ENCODE data around the gene PI4K2B.
"Not testable (repeated sequence)": the region's sequence is repeated elsewhere in the genome, so short reads cannot be mapped to it uniquely, and the experiment has no call there.

Gene PI4K2B

DNA sequence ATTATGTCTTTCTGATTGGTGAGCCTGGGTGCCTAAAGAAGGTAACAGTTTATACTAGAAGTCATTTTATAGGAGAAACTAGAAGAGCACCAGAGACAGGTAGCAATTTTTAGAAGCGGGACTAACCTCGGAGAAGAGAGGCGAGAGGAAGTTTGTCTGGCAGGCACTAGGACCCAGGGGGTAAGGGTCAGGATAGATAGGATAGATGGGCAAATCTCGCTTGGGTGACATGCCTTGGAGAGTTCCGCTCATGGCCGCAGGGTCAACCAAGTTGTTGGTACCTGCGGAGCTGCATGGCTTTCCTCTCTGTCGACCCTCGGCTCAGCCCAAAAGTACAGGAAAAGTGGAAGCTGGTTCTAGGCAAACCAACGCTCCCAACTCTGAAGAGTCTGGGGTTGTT is 11.3 kb downstream of the PI4K2B start:
- no peak for DNase-seq

GRCh38 chr4:25246680-25247611 is 13.1 kb downstream of the PI4K2B start:
- no peak for DNase-seq

GRCh38 chr4:25248875-25249274 is 15.0 kb downstream of the PI4K2B start:
- DNase-seq: not testable (repeated sequence)

DNA sequence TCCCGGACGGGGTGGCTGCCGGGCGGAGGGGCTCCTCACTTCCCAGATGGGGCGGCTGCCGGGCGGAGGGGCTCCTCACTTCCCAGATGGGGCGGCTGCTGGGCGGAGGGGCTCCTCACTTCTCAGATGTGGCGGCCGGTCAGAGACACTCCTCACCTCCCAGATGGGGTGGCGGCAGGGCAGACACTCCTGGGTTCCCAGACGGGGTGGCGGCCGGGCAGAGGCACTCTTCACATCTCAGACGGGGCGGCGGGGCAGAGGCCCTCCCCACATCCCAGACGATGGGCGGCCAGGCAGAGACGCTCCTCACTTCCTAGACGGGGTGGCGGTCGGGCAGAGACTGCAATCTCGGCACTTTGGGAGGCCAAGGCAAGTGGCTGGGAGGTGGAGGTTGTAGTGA is 15.7 kb downstream of the PI4K2B start:
- not testable (repeated sequence) for DNase-seq

DNA sequence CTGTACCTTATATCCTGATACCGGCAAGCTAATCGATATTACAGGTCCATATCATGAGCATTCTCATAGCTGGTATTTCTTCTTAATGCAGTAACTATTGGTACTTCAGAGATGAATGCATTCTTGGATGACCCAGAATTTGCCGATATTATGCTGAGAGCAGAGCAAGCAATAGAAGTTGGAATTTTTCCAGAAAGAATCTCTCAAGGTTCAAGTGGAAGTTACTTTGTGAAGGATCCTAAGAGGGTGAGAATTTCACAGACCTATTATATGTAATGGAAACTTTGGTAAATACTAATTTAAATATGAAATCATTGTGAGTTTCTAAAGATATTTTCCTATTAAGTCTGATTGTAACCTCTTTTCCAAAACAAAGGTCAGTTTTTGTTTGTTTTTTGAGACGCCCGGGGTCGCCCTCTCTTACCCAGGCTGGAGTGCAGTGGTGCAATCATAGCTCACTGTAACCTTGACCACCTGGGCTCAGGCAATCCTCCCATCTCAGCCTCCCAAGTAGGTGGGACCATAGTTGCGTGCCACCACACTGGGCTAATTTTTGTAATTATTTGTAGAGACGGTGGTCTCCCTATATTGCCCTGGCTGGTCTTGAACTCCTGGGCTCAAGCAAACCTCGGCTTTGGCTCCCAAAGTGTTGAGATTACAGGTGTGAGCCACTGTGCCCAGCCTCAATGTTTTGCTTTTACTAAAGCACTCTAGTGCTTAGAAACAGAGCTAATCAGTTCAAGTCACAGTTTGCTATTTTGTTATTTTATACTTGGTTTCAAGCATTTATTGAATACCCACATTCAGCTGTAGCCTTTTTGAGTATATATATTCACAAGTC is 18.6 kb downstream of the PI4K2B start:
- no peak for DNase-seq

GRCh38 chr4:25253071-25253445 is 19.2 kb downstream of the PI4K2B start:
- peak; percentile 14 for DNase-seq

- DNase-seq: not testable (repeated sequence)
Measured at GRCh38 chr4:25253786-25254185, 20.0 kb downstream of the PI4K2B start.

- DNase-seq: no peak
Measured at GRCh38 chr4:25258980-25259578, 25.2 kb downstream of the PI4K2B start.

GRCh38 chr4:25271866-25272265 is 38.0 kb downstream of the PI4K2B start:
- DNase-seq: no peak

DNA sequence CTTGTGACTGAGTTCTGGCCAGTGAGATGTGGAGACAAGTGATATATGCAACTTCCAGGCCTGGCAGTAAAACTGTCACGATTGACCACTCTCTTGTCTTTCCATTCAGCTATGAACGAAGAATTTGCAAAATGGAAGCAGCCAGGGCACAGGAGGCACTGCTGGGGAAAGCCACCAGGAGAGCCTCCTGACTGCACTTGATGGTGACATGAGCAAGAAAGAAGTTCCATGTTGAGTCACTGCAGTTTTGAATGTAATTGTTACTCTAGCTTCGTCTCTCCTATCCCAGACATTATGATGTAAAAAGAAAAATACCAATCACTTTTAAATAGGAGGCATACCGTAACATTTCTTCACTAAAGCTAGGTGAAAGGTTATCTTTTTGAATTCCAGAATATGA is 46.4 kb downstream of the PI4K2B start:
- no peak for DNase-seq

DNA sequence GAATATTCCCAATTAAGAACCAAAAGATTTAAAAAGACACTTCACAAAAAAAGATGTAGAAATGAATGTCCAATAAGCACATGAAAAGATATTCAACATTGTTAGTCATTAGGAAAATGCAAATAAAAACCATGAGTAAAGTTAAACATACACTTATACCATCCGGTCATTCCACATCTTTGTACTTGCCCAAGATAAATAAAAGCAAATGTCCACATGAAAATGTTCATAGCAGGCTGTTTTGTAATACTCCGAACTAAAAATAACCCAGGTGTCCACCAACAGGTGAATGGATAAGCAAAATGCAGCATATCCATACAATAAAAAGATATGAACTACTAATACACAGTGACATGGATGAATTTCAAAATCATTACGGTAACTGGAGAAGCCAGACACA is 50.1 kb downstream of the PI4K2B start:
- no peak for DNase-seq

- DNase-seq: no peak
Measured at GRCh38 chr4:25284466-25284865, 50.6 kb downstream of the PI4K2B start.

- no peak for DNase-seq
Measured at GRCh38 chr4:25290490-25291067, 56.7 kb downstream of the PI4K2B start.

GRCh38 chr4:25291158-25291733 is 57.4 kb downstream of the PI4K2B start:
- DNase-seq: peak; percentile 43

- DNase-seq: no peak
Measured at GRCh38 chr4:25297528-25298242, 63.9 kb downstream of the PI4K2B start.

- DNase-seq: no peak
Measured at GRCh38 chr4:25299476-25300203, 65.8 kb downstream of the PI4K2B start.

DNA sequence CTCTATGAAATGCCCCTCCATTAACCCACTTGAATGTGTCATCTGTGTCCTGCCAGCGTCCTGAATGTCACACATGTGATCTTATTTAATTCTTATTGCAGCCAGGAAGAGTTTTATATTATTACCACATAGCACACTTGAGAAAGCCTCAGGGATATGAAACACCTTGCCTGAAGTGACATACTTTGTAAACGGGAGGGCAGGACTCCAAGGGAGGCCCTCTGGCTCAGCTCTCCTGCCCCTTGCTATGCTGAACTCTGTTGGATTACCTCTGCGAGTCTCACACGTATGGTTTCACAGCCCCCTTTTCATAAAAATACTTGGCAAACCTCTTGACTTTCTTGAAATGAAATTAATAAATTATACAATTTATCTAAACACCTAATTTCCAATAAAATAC is 67.6 kb downstream of the PI4K2B start:
- DNase-seq: no peak

DNA sequence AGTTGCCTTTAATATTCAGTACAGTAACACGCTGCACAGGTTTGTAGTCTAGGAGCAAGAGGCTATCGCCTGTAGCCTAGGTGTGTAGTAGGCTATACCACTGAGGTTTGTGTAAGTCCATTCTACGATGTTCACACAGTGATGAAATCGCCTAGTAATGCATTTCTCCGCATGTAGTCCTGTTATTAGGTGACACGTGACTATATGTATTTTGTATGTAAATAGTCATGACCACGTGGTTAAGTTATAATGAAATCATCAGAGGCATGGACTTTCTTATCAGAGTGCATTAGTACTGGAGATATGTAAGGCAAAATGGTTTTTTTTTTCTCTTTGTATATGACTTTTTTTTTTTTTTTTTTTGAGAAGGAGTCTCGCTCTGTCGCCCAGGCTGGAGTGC is 68.8 kb downstream of the PI4K2B start:
- no peak for DNase-seq

DNA sequence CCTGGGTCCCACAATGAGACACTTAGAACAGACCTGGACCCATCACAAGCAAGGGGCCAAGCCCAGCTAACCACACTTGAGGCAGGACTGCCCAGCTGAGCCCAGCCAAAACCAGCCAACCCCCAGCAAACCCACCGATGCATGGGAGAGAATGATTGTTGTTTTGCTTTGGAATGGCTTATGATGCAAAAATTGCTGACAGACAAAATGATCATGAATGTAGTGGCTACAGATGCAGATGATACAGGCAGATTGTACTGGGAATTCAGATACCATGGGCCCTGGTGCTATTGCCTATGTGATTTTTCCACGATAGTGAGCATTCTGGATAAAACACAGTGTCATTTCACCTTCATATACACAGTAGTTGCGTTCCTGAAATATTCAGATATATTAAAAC is 69.7 kb downstream of the PI4K2B start:
- no peak for DNase-seq

DNA sequence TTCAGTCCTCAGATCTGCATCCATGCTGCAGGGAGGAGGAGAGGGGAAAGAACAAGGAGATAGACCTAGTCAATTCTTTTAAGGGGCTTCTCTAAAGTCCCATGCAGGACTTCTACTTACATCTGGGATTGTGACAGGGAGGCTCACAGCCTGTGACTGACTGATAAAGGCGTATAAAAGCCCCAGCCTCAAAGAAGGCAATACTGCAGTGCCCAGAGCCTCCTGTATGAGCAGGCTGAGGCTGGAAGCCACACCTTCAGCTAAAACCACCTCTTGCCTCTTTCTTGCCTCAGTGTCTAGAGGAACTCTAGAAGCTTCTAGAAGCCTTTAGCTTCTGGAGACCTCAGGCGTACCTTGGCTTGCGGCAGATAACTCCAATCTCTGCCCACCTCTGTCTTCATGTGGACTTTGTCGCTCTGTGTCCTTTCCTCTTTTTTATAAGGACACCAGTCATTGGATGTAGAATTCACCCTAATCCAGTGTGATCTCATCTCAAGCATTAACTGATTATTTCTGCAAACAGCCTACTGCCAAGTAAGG is 72.8 kb downstream of the PI4K2B start:
- no peak for DNase-seq

GRCh38 chr4:25307596-25307995 is 73.8 kb downstream of the PI4K2B start:
- DNase-seq: no peak
